IPS-20b (cell line): ENCODE measurements around the gene ENTPD1.
"Not testable (repeated sequence)": the region's sequence is repeated elsewhere in the genome, so short reads cannot be mapped to it uniquely, and the experiment has no call there.

Source experiments
- H3K27ac ChIP-seq: one replicate; pipeline ENCODE4 v1.5.1; 2013; ENCODE audit warnings: low read length
- H3K27me3 ChIP-seq: 2 replicates; pipeline ENCODE4 v1.6.1; 2013; ENCODE audit warnings: mild to moderate bottlenecking, low read length, inconsistent platforms; ENCODE audit not compliant: insufficient read depth
- H3K36me3 ChIP-seq: 2 replicates; pipeline ENCODE4 v1.6.1; 2013; ENCODE audit warnings: low read depth, mild to moderate bottlenecking, inconsistent platforms, low read length, moderate library complexity; ENCODE audit not compliant: insufficient read depth
- H3K4me1 ChIP-seq: 2 replicates; pipeline ENCODE4 v1.6.1; 2013; ENCODE audit warnings: mild to moderate bottlenecking, control low read depth, inconsistent platforms, low read length, moderate library complexity; ENCODE audit not compliant: insufficient read depth
- H3K4me3 ChIP-seq: 2 replicates; pipeline ENCODE4 v1.5.1; 2013; ENCODE audit warnings: mild to moderate bottlenecking, low read length, inconsistent platforms
- H3K9ac ChIP-seq: 2 replicates; pipeline ENCODE4 v1.6.1; 2013; ENCODE audit warnings: low read depth, mild to moderate bottlenecking, inconsistent platforms, low read length, moderate library complexity
- H3K9me3 ChIP-seq: 2 replicates; pipeline ENCODE4 v1.6.1; 2013; ENCODE audit warnings: mild to moderate bottlenecking, low read depth, low read length, inconsistent platforms; ENCODE audit not compliant: insufficient read depth

Gene ENTPD1

GRCh38 chr10:95880704-95881103, 124.7 kb downstream of the ENTPD1 start:
- H3K27me3 ChIP-seq: no peaks in the 10 kb centered on the region
- no peak overlapping the region for H3K9ac ChIP-seq
- no peaks in the 10 kb centered on the region for H3K4me1 ChIP-seq
- H3K36me3 ChIP-seq: peaks cover 17% of the 10 kb centered on the region
- peaks cover 8% of the 10 kb centered on the region; the same call in 1 of the 2 replicates for H3K9me3 ChIP-seq
- H3K4me3 ChIP-seq: no peak overlapping the region
- H3K27ac ChIP-seq: no peak overlapping the region

- H3K9ac ChIP-seq: no peak overlapping the region
- peaks cover 11% of the 10 kb centered on the region for H3K36me3 ChIP-seq
- peaks cover 2% of the 10 kb centered on the region; the same call in 1 of the 2 replicates for H3K9me3 ChIP-seq
- no peaks in the 10 kb centered on the region for H3K27me3 ChIP-seq
- H3K4me1 ChIP-seq: no peaks in the 10 kb centered on the region
- H3K27ac ChIP-seq: no peak overlapping the region
- H3K4me3 ChIP-seq: no peak overlapping the region
Observed at GRCh38 chr10:95881316-95881715, 125.4 kb downstream of the ENTPD1 start.

- H3K9me3 ChIP-seq: no peaks in the 10 kb centered on the region
- H3K9ac ChIP-seq: no peak overlapping the region
- H3K4me3 ChIP-seq: no peak overlapping the region
- H3K4me1 ChIP-seq: no peaks in the 10 kb centered on the region
- no peaks in the 10 kb centered on the region for H3K27me3 ChIP-seq
- H3K36me3 ChIP-seq: peaks cover 20% of the 10 kb centered on the region; the same call in 1 of the 2 replicates
- no peak overlapping the region for H3K27ac ChIP-seq
Observed at GRCh38 chr10:95889830-95890229, 133.9 kb downstream of the ENTPD1 start.

- Histone ChIP-seq H3K27me3 (no peaks in the 10 kb centered on the region), H3K9me3 (no peaks in the 10 kb centered on the region), H3K4me3 (no peak overlapping the region), H3K4me1 (no peaks in the 10 kb centered on the region), H3K9ac (no peak overlapping the region), H3K36me3 (peaks cover 56% of the 10 kb centered on the region), H3K27ac (no peak overlapping the region)
Observed at GRCh38 chr10:95896071-95896850, 140.3 kb downstream of the ENTPD1 start.

GRCh38 chr10:95905897-95906580, 150.1 kb downstream of the ENTPD1 start:
- not testable (repeated sequence) for H3K27me3 ChIP-seq, H3K27ac ChIP-seq, H3K9ac ChIP-seq, H3K9me3 ChIP-seq, H3K4me1 ChIP-seq, H3K4me3 ChIP-seq
- peaks cover 30% of the 10 kb centered on the region for H3K36me3 ChIP-seq

GRCh38 chr10:95906677-95907455, 150.9 kb downstream of the ENTPD1 start:
- Histone ChIP-seq H3K27me3 (no peaks in the 10 kb centered on the region), H3K9ac (peak overlapping the region; percentile 57), H3K27ac (no peak overlapping the region), H3K4me1 (no peaks in the 10 kb centered on the region), H3K36me3 (peaks cover 29% of the 10 kb centered on the region), H3K4me3 (peak overlapping the region; percentile 84), H3K9me3 (no peaks in the 10 kb centered on the region)

GRCh38 chr10:95907456-95908253, 151.7 kb downstream of the ENTPD1 start, which contains the start of gene CC2D2B:
CC2D2B (plus strand) TSS chr10:95907975; CDS start chr10:95911324, 3,349 bp downstream.
- H3K9ac ChIP-seq: peak within 1 kb of the TSS; percentile 57
- peaks cover 21% of the 10 kb centered on the region for H3K36me3 ChIP-seq
- H3K27ac ChIP-seq: no peak within 1 kb of the TSS
- no peaks in the 10 kb centered on the region for H3K27me3 ChIP-seq
- H3K9me3 ChIP-seq: no peaks in the 10 kb centered on the region
- peak within 1 kb of the TSS; percentile 84 for H3K4me3 ChIP-seq
- no peaks in the 10 kb centered on the region for H3K4me1 ChIP-seq

- H3K27me3 ChIP-seq: no peaks in the 10 kb centered on the region; the same call in 1 of the 2 replicates
- H3K9ac ChIP-seq: no peak overlapping the region
- H3K9me3 ChIP-seq: no peaks in the 10 kb centered on the region
- H3K4me3 ChIP-seq: peak overlapping the region; percentile 84; the same call in 1 of the 2 replicates
- no peak overlapping the region for H3K27ac ChIP-seq
- H3K4me1 ChIP-seq: no peaks in the 10 kb centered on the region
- H3K36me3 ChIP-seq: peaks cover 13% of the 10 kb centered on the region
Observed at GRCh38 chr10:95908450-95908849, 152.5 kb downstream of the ENTPD1 start.

GRCh38 chr10:95909561-95909960, 153.6 kb downstream of the ENTPD1 start:
- Histone ChIP-seq H3K36me3 (peaks cover 2% of the 10 kb centered on the region; the same call in 1 of the 2 replicates), H3K27ac (no peak overlapping the region), H3K4me3 (no peak overlapping the region), H3K27me3 (no peaks in the 10 kb centered on the region; the same call in 1 of the 2 replicates), H3K9me3 (no peaks in the 10 kb centered on the region), H3K4me1 (no peaks in the 10 kb centered on the region), H3K9ac (no peak overlapping the region)

- H3K4me3 ChIP-seq, H3K36me3 ChIP-seq, H3K27ac ChIP-seq, H3K9ac ChIP-seq, H3K27me3 ChIP-seq, H3K4me1 ChIP-seq, H3K9me3 ChIP-seq: not testable (repeated sequence)
Observed at GRCh38 chr10:95916039-95916438, 160.1 kb downstream of the ENTPD1 start.
